ENCODE measurements around the gene MRPL24. TPM values are rescaled to one million over a fixed set of nuclear protein-coding genes. Genes with fewer than 3 reads are reported as not detected.

Gene MRPL24
- polyA plus RNA-seq, 2 of the 4 experiments (the other 2 are of a cell fraction) = 170 to 198 TPM

DNA sequence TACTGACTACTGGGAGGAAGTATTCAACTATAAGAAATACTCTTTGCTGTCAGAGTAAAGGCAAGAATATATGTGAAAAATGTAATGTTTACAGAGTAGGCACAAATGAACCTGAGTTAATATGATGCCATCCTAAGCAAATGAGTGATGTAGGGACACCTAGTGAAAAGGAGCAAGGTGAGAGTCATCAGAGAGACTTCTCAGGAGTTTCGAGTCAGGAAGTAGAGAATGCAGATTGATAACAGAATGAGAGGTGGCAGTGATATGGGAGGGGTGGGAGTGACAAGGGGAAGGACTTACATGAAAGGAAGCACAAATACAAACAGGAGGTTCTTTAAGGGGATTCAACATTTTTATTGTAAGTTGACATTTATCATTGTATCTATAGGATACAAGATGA is 36.7 kb upstream of the MRPL24 start:
- CTCF ChIA-PET = interaction anchor here (0.9 to 1.5 kb wide), 3 partner anchors 51 to 99 kb away, joined by 3 read pairs; no protein-coding TSS in a partner anchor
- WGBS (ENCODE audit: missing lambda C conversion rate) = 65% methylated on average over 1 of the region's 1 CpG

GRCh38 chr1:156776942-156777341 is 36.1 kb upstream of the MRPL24 start:
- FAIRE-seq (no peak), DNase-seq (ENCODE audit: low read depth in 1 of 2, low spot score in 1 of 2) (no peak), ATAC-seq (no peak)
- 78% methylated on average over 4 of the region's 4 CpGs for WGBS (ENCODE audit: missing lambda C conversion rate)
- CTCF ChIA-PET = interaction anchor here (0.9 to 1.5 kb wide), 5 partner anchors 20 to 100 kb away, joined by 3 to 8 read pairs (median 3); no protein-coding TSS in a partner anchor
- POLR2A ChIA-PET = interaction anchor here (0.7 to 1.1 kb wide), 2 partner anchors 10 to 37 kb away, joined by 3 read pairs; no protein-coding TSS in a partner anchor
- no peaks in the 10 kb centered on the region for H3K9me3 ChIP-seq
- H3K27ac ChIP-seq = no peak overlapping the region
- H3K4me3 ChIP-seq = no peak overlapping the region
- H3K4me1 ChIP-seq = peaks cover 11% of the 10 kb centered on the region; the same call in 2 of the 3 replicates
- no peak overlapping the region for H3K4me2 ChIP-seq
- TF ChIP-seq TFCP2L1 (CRISPR knock-in tag; IDR thresholded peaks at IDR 0.05) (no peak), SREBF2 (IDR thresholded peaks at IDR 0.05) (no peak), TP53 (CRISPR knock-in tag; IDR thresholded peaks at IDR 0.05) (no peak), CTCF (IDR thresholded peaks at IDR 0.05) (no peak), JUN (IDR thresholded peaks at IDR 0.05) (no peak), ZSCAN20 (CRISPR knock-in tag; IDR thresholded peaks at IDR 0.05) (no peak), E2F6 (IDR thresholded peaks at IDR 0.05; ENCODE audit: borderline replicate concordance, low read depth) (no peak), HOXB13 (CRISPR knock-in tag; IDR thresholded peaks at IDR 0.05; ENCODE audit: low read depth) (no peak), CEBPB (IDR thresholded peaks at IDR 0.05) (no peak)
- TF ChIP-seq, protein P1, sequence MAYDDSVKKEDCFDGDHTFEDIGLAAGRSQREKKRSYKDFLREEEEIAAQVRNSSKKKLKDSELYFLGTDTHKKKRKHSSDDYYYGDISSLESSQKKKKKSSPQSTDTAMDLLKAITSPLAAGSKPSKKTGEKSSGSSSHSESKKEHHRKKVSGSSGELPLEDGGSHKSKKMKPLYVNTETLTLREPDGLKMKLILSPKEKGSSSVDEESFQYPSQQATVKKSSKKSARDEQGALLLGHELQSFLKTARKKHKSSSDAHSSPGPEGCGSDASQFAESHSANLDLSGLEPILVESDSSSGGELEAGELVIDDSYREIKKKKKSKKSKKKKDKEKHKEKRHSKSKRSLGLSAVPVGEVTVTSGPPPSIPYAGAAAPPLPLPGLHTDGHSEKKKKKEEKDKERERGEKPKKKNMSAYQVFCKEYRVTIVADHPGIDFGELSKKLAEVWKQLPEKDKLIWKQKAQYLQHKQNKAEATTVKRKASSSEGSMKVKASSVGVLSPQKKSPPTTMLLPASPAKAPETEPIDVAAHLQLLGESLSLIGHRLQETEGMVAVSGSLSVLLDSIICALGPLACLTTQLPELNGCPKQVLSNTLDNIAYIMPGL (CRISPR knock-in tag; IDR thresholded peaks at IDR 0.05; ENCODE audit: borderline replicate concordance) = no peak
- TF ChIP-seq, protein P2, sequence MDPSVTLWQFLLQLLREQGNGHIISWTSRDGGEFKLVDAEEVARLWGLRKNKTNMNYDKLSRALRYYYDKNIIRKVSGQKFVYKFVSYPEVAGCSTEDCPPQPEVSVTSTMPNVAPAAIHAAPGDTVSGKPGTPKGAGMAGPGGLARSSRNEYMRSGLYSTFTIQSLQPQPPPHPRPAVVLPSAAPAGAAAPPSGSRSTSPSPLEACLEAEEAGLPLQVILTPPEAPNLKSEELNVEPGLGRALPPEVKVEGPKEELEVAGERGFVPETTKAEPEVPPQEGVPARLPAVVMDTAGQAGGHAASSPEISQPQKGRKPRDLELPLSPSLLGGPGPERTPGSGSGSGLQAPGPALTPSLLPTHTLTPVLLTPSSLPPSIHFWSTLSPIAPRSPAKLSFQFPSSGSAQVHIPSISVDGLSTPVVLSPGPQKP (IDR thresholded peaks at IDR 0.05; ENCODE audit: low read depth, low read length) = no peak

More for the DNA sequence above, 36.7 kb upstream of the MRPL24 start:
- Histone ChIP-seq H3K4me3 (no peak overlapping the region), H3K4me1 (peaks cover 11% of the 10 kb centered on the region; the same call in 2 of the 3 replicates), H3K27ac (no peak overlapping the region), H3K4me2 (no peak overlapping the region), H3K9me3 (no peaks in the 10 kb centered on the region)
- no peak for ATAC-seq
- DNase-seq (ENCODE audit: low read depth in 1 of 2, low spot score in 1 of 2) = no peak
- no peak for FAIRE-seq
- TF ChIP-seq ZC3H11A (IDR thresholded peaks at IDR 0.05) (no peak), JUN (IDR thresholded peaks at IDR 0.05) (no peak), CTCF (IDR thresholded peaks at IDR 0.05) (no peak), RCOR1 (IDR thresholded peaks at IDR 0.05; ENCODE audit: low read depth, low read length) (no peak), KDM1A (IDR thresholded peaks at IDR 0.05; ENCODE audit: low read depth) (no peak), GATA3 (IDR thresholded peaks at IDR 0.05; ENCODE audit: borderline replicate concordance) (no peak), PHF8 (IDR thresholded peaks at IDR 0.05; ENCODE audit: borderline replicate concordance, low read depth) (no peak), CBX8 (IDR thresholded peaks at IDR 0.05) (no peak), CEBPB (IDR thresholded peaks at IDR 0.05) (no peak), NR3C1 (IDR thresholded peaks at IDR 0.05) (no peak), ZFP36 (IDR thresholded peaks at IDR 0.05; ENCODE audit: borderline replicate concordance, partially characterized antibody) (no peak), HOXA7 (CRISPR knock-in tag; IDR thresholded peaks at IDR 0.05) (no peak), CBX2 (IDR thresholded peaks at IDR 0.05; ENCODE audit: borderline replicate concordance, low read depth) (no peak), ZNF302 (CRISPR knock-in tag; IDR thresholded peaks at IDR 0.05) (no peak), ATOH8 (CRISPR knock-in tag; IDR thresholded peaks at IDR 0.05; ENCODE audit: low read depth) (no peak), EHMT2 (IDR thresholded peaks at IDR 0.05; ENCODE audit: low read depth) (no peak), CHD2 (IDR thresholded peaks at IDR 0.05; ENCODE audit: low read length, partially characterized antibody) (no peak), E2F6 (IDR thresholded peaks at IDR 0.05; ENCODE audit: borderline replicate concordance, low read depth) (no peak), HEYL (CRISPR knock-in tag; IDR thresholded peaks at IDR 0.05) (no peak)
- TF ChIP-seq, protein P2 (IDR thresholded peaks at IDR 0.05; ENCODE audit: low read depth, low read length) = no peak
- POLR2A ChIA-PET = no interaction called here

Data from A549 (cell line).